ENCODE data around the gene EPRS1. TPM values are rescaled to one million over a fixed set of nuclear protein-coding genes. Genes with fewer than 3 reads are reported as not detected.
"Not testable (repeated sequence)": the region's sequence is repeated elsewhere in the genome, so short reads cannot be mapped to it uniquely, and the experiment has no call there.

The EPRS1 gene
- total RNA-seq (2014; rRNA removed; shearing (Covaris generic)): 52.5 and 61.9 TPM in 2 replicates

DNA sequence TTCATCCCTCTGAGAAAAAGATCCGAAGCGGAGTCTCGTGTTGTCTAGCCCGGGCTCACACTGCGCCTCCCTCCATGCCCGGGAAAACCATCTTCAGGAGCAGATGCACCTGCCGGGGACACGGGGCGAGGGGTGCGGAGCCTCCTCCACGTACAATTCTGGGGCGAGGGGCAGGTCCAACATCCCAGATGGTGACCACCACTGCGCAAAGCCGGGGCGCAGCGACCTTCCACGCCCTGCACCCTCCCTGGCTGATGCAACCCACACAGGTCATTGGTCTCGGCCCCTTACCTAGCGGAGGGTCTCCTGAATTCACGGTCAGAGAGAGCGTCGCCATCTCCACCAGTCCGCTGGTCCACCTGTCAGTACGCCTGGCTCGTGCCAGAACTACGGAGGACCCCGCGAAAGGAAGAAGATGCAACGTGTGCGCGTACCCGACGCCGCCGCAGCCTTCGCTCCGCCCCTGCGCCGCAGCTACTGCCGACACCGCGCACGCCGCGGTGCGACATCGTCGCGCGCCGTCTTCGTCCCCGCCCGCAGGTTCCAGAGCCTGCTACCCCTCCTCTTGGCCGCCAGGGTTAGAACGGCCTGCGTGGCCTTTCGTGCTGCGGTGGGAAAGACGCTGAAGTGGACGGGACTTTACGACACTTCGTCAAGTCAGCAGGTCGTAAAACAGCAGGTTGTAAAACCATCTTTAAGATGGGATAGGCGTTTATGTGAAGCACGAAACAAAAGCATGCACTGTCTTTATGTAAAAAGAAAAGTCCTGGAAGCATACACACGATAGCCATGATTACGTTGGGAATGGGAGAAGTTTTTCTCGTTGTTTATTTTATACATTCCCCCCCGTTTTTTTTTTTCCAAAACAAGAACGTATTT lies at the start of gene EPRS1:
TSS of gene EPRS1 (minus strand) at position 454 of the 879 bp plus-strand sequence. CDS start at position 337, 117 bp downstream.
- DNase-seq (ENCODE audit: low read depth): peak; percentile 98

DNA sequence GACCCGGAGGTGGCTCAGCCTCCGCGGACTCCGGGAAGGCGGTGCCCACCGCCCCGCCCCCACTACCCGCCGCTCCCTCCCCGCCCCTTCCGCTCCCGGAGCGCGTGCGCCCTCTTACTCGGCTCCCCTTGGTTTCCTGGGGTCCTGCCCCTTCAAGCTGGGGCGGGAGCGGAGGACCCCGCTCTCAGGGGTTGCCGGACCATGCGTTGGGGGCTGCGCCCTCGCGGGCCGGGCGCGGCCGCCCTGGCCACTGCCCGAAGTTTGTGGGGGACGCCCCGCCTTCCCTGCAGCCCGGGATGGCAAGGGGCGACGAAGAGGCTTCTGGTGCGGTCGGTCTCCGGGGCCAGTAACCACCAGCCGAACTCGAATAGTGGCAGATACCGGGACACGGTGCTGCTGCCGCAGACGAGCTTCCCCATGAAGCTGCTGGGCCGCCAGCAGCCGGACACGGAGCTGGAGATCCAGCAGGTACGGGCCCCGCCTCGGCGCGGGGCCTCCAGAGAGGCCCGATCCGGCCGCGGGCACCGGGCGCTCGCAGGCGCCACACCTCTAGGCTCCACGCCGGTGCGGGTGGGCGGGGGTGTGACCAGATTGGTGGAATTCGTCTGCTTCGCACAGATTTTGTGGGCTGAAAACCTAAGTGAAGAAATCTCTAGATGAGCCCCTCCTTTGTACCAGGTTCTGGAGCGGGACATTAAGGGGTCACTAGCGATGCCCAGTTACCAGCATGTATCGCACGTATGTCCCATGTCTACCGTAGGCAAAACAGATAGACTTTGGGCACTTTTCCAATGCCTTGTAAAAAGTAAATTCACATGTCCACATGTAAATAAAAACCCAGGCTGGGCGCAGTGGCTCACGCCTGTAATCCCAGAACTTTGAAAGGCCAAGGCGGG lies 48.0 kb upstream of the EPRS1 start, which contains the start of gene IARS2:
TSS of gene IARS2 (plus strand) at position 117 of the 896 bp plus-strand sequence. CDS start at position 202, 85 bp downstream.
- DNase-seq (ENCODE audit: low read depth): peak; percentile 80

DNA sequence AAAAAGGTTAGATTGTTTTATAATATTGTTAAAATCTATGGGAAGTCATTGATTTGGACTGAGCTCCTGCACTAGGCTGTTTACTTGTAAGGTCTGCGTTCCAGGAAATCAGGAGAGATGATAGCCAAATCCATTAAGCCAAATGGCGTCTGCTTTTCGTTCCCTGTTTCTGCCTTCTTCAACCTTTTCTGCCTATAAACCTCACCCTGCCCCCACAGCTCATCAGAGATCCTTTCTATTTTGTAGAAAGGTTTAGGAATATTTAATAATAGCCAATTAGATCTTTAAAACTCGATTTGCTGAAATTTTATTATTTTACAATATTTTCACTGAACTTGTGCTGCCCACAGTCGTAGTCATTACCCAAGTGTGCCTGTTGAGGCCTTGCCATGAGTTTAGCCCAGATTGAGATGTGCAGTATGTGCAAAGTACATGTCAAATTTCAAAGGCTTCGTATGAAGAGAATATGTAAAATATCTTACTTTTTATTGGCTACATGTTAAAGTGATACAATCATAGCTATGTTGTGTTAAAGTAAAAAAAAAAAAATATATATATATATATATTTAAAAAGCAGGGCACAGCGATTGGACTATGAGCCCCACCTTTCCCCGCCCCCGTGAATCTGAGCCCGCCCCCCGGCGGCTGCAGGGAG lies 47.2 kb upstream of the EPRS1 start:
- DNase-seq (ENCODE audit: low read depth): no peak

DNA sequence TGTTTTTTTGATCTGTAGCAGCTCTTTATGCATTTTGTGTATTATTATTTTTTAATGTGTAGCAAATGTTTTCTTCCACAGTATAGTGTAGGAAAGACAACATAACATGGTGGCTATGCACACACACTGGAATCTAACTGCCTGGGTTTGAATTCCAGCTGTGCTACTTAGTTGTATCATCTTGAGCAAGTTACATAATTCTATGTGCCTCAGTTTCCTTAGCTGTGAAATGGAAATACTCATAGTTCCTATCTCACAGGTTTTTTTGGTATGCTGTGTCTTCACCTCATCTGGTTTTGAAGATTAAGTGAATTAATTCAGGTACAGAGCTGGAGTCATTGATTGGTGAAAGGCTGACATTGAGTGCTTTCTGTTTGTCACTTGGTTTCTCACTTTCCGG lies 46.4 kb upstream of the EPRS1 start:
- DNase-seq (ENCODE audit: low read depth): no peak

DNA sequence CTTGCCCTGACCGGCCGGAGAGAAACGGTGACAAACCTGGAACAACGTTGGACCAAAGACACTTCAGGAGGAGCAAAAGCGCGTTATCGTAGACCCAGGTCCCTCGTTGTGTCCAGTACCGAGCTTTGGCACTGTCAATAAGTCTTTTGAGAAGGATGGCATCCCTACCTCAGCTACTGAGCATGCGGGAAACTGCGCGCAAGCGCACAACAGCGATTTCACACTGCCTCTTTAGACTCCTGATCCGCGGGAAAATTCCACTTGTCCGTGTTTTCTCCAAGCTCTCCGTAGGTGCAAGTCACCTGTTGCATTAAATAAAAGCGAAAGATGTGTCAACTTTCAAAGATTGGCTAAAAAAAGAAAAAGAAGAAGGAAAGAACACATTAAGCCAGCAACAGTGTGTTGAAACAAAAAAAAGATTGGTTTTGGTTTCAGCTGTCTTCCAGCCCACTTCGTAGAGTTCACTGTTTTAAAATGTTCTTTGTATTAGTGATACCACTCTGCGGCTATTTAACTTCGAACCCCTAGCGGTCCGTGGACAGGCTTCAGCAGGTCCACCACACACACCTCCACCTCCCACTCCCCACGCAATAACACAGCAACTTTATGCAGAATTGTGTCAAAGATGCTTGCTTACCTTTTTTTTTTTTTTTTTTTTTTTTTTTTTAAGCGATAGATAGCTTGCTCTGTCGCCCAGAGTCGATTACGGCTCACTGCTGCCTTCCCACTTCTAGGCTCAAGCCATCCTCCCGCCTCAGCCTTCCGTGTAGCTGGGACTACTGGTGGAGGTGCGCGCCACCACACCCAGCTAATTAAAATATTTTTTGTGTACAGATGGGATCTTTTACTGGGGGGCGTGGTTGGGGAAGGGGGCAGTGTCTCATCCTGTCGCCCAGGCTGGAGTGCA lies 43.6 kb upstream of the EPRS1 start, which contains the start of gene BPNT1:
TSS of gene BPNT1 (minus strand) at position 139 of the 907 bp plus-strand sequence. CDS start 9,942 bp downstream, outside the sequence.
- DNase-seq (ENCODE audit: low read depth): peak; percentile 88

DNA sequence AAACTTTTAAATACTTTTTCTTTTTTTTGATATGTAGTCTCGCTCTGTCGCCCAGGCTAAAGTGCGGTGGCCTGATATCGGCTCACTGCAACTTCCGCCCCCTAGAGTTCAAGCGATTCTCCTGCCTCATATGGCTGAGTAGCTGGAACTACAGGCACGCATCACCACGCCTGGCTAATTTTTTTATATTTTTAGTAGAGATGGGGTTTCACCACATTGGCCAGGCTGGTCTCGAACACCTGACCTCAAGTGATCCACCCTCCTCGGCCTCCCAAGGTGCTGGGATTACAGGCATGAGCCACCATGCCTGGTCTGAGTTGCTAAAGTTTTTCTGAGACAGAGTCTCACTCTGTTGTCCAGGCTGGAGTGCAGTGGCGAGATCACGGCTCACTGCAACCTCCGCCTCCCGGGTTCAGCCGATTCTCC lies 40.0 kb upstream of the EPRS1 start:
- not testable (repeated sequence) for DNase-seq (ENCODE audit: low read depth)

DNA sequence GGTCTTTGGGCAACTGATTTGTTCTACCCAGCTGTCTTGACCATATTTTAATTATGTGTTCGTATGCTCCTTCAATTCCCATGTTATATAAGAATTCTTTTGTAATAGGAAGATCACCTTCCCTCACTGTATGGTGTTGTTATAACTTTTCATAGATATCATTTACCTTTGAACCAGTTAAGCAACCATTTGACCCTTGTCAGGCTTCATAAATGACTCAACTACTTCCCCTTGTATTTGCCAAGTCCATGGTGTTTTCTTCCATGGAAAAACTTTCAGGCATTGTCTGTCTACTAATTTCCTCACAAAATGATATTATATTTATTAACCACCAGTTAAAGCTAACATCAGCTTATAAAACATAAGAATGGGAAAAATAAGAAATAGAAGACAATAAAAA lies 38.2 kb upstream of the EPRS1 start:
- DNase-seq (ENCODE audit: low read depth): no peak

DNA sequence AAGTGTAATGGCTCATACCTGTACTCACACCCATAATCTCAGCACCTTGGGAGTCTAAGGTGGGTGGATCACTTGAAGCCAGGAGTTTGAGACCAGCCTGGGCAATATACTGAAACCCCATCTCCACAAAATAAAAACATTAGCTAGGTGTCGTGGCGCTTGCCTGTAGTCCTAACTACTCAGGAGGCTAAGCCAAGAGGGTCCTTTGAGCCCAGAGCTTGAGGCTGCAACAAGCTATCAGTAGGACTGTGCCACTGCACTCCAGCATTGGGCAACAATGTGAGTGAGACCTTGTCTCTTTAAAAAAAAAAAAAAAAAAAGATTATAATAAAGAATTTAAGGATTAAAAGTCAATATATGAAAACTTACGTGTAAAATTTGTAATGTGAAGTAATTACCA lies 31.6 kb upstream of the EPRS1 start:
- no peak for DNase-seq (ENCODE audit: low read depth)

DNA sequence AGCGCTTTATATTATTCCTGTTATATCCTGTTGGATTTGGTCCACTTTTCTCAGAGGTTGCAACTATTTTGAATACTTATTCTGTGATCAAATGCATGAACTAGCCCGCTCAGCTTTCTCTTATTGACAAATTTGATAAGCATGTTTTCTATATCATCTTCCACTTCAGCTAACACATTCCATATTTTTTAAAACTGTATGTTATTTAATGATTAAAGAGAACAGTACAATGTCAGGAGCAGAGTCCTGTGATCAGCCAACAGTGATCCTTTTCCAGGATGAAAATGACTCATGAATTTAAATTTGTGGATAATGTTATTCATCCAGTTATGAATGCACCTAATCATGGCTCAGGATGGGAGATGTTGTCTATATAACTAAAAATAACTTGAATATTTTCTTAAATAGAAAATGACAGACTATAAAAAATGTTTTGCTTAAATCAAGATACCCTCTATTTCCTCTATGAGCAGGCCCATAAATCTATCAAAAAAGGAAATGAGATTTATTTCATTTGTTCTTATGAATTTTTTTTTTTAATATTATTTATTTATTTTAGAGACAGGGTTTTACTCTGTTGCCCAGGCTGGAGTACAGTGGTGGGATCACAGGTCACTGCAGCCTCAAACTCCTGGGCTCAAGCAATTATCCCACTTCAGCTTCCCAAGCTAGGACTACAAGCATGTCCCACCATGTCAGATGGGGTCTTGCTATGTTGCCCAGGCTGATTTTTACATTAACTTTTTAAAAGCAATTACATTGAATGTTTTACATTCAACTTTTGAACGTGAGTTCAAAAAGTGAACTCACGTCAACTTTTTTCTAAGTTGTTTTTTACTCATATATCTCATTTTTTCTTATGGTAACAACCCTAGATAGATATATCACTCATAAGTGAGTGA lies 30.8 kb upstream of the EPRS1 start:
- DNase-seq (ENCODE audit: low read depth): no peak

DNA sequence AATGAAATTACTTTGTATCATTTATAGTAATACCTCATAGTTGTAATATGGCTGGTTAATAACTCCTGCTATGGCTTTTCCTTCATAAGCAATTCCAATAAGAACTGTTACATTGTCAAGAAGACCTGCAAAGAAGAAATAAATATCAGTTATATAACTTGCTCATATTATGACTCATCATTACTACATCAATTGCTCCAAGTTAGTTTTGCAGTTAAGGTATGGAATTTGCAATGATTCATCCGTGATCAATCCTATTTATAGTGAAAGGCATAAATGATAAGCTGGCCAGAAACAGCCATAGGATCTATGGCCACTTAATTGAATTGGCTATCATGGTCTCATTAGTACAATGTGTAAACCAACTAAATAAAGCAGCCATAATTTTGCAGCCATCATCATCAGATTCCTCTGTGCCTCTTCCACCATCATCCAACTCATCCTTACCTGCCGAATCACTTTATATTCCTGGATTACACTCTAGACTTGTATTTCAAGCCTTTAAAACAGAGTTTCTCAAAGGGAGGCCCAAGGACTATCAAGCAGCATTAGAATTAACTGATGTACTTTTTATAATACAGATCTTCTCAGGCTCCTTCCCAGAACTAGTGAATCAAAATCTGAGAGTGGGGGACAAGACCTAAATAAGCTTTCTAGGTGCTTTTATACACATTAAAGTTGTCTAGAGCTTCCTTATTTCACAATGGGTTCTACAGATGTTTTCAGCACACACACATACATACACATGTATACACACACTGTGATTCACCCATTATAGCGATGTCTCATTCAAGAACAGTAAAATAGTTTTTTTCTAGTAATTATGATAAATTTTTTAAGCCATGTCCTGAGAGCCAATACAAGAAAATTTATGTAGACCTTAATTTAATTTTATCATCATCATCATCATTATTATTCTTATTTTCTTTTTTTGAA lies 21.2 kb upstream of the EPRS1 start:
- no peak for DNase-seq (ENCODE audit: low read depth)

DNA sequence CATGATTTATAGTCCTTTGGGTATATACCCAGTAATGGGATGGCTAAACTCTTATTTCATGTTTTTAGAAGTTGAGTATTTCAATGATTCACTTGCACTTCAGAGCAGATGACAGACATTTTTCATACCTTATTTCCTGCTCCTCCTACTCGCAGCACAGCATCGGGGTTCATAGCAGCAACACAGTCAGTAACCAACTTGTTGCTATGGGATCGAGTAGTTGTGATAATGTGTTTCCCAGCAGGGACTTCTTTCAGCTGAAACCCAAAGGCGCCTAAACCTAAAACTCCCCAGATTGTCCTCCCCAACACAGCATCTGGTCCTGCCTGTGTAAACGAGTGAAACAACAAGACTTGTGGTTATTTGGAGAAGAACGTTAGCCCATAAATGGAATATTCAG lies 16.3 kb upstream of the EPRS1 start:
- no peak for DNase-seq (ENCODE audit: low read depth)

DNA sequence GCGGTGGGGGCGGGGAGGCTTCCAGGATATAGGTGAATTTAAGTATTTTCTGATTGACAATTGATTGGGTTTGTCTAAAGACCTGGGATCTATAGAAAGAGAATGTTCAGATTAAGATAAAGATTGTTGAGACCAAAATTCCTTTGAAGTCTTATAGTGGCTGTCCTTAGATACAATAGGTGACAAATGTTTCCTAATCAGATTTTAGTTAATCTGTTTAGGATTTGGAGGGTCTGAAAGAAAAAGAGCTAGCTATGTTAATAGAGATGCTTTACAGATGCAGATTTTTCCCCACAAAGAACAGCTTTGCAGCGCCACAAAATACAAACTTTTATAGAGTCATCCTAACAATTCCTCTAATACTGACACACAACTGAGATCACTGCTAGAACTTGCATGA lies 14.6 kb upstream of the EPRS1 start:
- no peak for DNase-seq (ENCODE audit: low read depth)

DNA sequence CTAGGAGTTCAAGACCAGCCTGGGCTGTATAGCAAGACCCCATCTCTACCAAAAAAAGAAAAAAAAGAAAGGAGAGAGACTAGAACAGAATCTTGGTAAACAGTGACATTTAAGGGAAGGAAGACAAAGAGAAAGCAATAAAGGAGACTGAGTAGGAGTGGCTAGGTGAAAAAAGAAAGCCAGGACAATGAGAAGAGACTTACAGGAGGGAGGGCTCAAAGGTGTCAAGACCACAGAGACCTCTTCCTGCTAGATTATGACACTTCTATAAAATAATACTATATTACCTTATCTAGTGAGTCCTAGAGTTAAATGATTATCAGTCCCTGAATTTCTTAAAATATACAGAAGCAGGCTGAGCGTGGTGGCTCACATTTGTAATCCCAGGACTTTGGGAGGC lies 10.1 kb upstream of the EPRS1 start:
- no peak for DNase-seq (ENCODE audit: low read depth)

DNA sequence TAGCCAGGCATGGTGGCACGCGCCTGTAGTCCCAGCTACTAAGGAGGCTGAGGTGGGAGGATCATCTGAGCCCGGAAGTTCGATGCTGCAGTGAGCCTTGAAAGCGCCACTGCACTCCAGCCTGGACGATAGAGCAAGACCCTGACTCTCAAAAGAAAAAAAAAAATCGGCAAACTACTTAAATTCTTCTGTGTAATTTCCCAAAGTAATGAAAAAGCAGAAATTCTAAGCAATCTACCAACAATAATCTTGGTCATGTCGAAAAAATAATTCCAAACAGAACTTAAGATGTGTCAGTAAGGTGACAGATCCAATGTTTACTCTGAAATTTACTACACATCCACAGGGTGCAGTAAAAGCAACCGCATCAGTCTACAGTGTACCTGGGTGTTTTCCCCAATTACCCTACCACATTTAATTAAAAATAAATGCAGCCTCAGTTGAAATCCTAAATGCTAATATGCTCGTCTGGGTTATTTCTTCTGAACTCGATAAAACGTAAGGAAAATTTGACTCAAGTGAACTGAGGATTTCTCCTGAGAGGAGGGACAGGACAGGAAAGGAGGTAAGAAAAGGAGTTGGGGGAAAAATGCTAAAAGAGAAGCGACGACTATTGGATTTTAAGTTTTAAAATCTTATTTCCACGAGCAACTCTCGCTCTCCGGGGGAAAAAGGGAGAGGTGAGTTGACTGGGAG lies 801 bp downstream of the EPRS1 start:
- peak; percentile 9 for DNase-seq (ENCODE audit: low read depth)

DNA sequence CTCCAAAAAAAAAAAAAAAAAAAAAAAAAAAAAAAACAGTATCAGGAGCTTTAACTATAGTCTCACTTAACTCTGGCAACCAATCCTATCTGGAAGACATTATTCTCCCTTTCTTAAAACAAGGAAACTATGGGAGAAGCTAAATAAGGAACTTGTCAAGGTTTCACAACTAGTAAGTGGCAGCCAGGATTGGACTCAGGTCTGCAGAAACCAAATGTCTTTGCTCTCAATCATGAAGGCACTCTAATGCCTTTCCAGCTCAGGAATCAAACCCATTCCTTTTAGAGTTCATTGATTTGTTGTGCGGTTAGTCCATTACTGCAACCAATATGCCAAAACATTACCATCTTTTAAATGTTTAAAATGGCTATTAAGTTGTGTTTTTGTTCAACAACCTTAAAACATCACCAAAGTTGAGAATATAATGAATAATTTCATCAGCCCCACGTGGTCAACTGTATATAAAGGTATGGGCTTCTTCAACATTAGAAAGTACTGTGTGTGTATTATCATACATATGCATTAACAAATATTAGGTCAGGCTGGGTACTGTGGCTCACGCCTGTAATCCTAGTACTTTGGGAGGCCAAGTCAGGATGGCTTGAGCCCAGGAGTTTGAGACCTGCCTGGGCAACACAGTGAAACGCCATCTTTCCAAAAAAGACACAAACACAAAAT lies 1.5 kb downstream of the EPRS1 start:
- no peak for DNase-seq (ENCODE audit: low read depth)

DNA sequence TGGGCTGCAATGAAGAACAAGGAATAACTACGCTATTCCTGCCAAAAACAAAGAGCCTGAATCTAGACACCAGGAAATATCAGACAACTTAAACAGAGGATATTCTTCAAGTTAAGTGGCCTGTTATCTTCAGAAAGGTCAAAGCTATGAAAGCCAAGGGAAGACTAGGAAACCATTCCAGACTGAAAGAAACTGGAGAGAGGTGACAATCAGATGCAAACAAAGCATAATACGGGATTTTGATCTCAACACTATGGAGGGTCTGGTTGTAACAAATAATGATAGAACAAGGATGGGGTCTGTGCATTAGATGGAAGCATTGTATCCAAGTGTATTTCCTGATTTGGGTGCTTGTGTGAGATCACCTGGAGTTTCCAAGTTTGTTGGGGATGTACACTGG lies 2.7 kb downstream of the EPRS1 start:
- DNase-seq (ENCODE audit: low read depth): no peak

DNA sequence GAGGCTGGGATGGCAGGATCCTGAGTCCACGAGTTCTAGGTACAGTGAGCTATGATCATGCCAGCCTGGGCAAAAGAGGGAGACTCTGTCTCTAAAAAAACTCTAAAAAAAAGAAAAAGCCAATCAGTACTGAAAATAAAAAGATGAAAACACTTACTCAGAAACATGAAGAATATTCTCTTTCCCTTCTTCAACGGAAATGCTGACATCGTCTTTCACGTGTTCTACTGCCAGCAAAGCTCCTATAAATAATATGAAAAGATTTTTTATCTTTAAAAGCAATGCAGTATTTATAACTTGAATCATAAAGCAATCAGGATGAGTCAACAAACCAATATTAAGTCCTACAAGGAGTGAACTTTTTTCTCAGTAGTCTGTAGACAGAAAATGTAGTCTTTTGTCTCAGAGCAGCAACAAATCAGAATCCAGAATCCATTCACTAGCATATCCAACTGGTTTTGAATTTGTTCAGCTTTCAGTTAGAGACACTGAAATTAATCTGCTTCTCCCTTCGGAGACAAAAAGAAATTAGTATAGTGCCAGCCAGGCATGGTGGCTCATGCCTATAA lies 6.2 kb downstream of the EPRS1 start:
- DNase-seq (ENCODE audit: low read depth): no peak

All from RPMI7951 (cell line).